ENCODE data around the gene CYP26A1.

CYP26A1 gene

GRCh38 chr10:93115661-93116383, 42.1 kb downstream of the CYP26A1 start:
- Histone ChIP-seq H3K4me3 (ENCODE audit: low read depth in 1 of 2, low read length in 1 of 2) (no peak overlapping the region), H3K4me1 (ENCODE audit: control insufficient read depth in 1 of 2, insufficient read depth in 1 of 2, low read depth in 1 of 2, low read length in 1 of 2) (no peaks in the 10 kb centered on the region), H3K27me3 (peaks cover 13% of the 10 kb centered on the region), H3K36me3 (no peaks in the 10 kb centered on the region), H3K9me3 (no peaks in the 10 kb centered on the region), H3K27ac (no peak overlapping the region)
- peak; percentile 28 for TF ChIP-seq CTCF (IDR thresholded peaks at IDR 0.05)

- H3K4me3 ChIP-seq (ENCODE audit: low read depth in 1 of 2, low read length in 1 of 2) = no peak overlapping the region
- H3K9me3 ChIP-seq = no peaks in the 10 kb centered on the region
- no peak for TF ChIP-seq CTCF (IDR thresholded peaks at IDR 0.05)
- H3K36me3 ChIP-seq = no peaks in the 10 kb centered on the region
- H3K4me1 ChIP-seq (ENCODE audit: control insufficient read depth in 1 of 2, insufficient read depth in 1 of 2, low read depth in 1 of 2, low read length in 1 of 2) = no peaks in the 10 kb centered on the region
- H3K27me3 ChIP-seq = no peaks in the 10 kb centered on the region
- no peak overlapping the region for H3K27ac ChIP-seq
Measured at GRCh38 chr10:93121311-93121710, 47.6 kb downstream of the CYP26A1 start.

GRCh38 chr10:93123766-93124165, 50.1 kb downstream of the CYP26A1 start:
- no peak overlapping the region for H3K27ac ChIP-seq

GRCh38 chr10:93124580-93125318, 51.1 kb downstream of the CYP26A1 start:
- no peaks in the 10 kb centered on the region for H3K9me3 ChIP-seq
- H3K36me3 ChIP-seq = no peaks in the 10 kb centered on the region
- no peaks in the 10 kb centered on the region for H3K4me1 ChIP-seq (ENCODE audit: control insufficient read depth in 1 of 2, insufficient read depth in 1 of 2, low read depth in 1 of 2, low read length in 1 of 2)
- no peak for TF ChIP-seq CTCF (IDR thresholded peaks at IDR 0.05)
- no peaks in the 10 kb centered on the region for H3K27me3 ChIP-seq
- no peak overlapping the region for H3K4me3 ChIP-seq (ENCODE audit: low read depth in 1 of 2, low read length in 1 of 2)
- no peak overlapping the region for H3K27ac ChIP-seq

More at GRCh38 chr10:93123766-93124165, 50.1 kb downstream of the CYP26A1 start:
- TF ChIP-seq CTCF (IDR thresholded peaks at IDR 0.05) = no peak
- no peaks in the 10 kb centered on the region for H3K9me3 ChIP-seq
- no peak overlapping the region for H3K4me3 ChIP-seq (ENCODE audit: low read depth in 1 of 2, low read length in 1 of 2)
- H3K4me1 ChIP-seq (ENCODE audit: control insufficient read depth in 1 of 2, insufficient read depth in 1 of 2, low read depth in 1 of 2, low read length in 1 of 2) = no peaks in the 10 kb centered on the region
- H3K27me3 ChIP-seq = no peaks in the 10 kb centered on the region
- no peaks in the 10 kb centered on the region for H3K36me3 ChIP-seq

- no peaks in the 10 kb centered on the region for H3K27me3 ChIP-seq
- TF ChIP-seq CTCF (IDR thresholded peaks at IDR 0.05) = no peak
- H3K9me3 ChIP-seq = no peaks in the 10 kb centered on the region
- no peaks in the 10 kb centered on the region for H3K36me3 ChIP-seq
- H3K27ac ChIP-seq = no peak overlapping the region
- no peak overlapping the region for H3K4me3 ChIP-seq (ENCODE audit: low read depth in 1 of 2, low read length in 1 of 2)
- no peaks in the 10 kb centered on the region for H3K4me1 ChIP-seq (ENCODE audit: control insufficient read depth in 1 of 2, insufficient read depth in 1 of 2, low read depth in 1 of 2, low read length in 1 of 2)
Measured at GRCh38 chr10:93125966-93126365, 52.3 kb downstream of the CYP26A1 start.

Measured in neutrophil (primary cell).